A673 (cell line): Measurements from ENCODE around the gene YEATS2. TPM values are rescaled to one million over a fixed set of nuclear protein-coding genes. Genes with fewer than 3 reads are reported as not detected.

ENCODE experiments used
- BruUV-seq: library from RNA; stranded (reverse); fragments of 400-500 nt; replicated peaks from 2 replicates; lab custom pipeline; 2021; lab: Mats Ljungman, UMichigan
- CTCF ChIA-PET: fragments of 300-600 bp; sonication (Branson Sonifier 250); formaldehyde crosslinking; loops from one replicate; lab custom pipeline; 2022; ENCODE audit warnings: antibody characterized with exemption; lab: Charles Lee
- POLR2A ChIA-PET: fragments of 300-600 bp; sonication (Branson Sonifier 250); formaldehyde crosslinking; loops from one replicate; lab custom pipeline; 2022; ENCODE audit warnings: antibody characterized with exemption; ENCODE audit not compliant: low non-redundant PET; lab: Charles Lee
- DNase-seq: peaks from one replicate; pipeline ENCODE4 v3.0.0-alpha.2; 2015; ENCODE audit warnings: low spot score
- H3K27ac ChIP-seq: fragments of 200-600 bp; sonication (generic); 2 replicates; pipeline ENCODE4 v1.5.1; 2016; ENCODE audit warnings: mixed run types, low read depth, mild to moderate bottlenecking, mixed read lengths, antibody characterized with exemption, low read length; ENCODE audit not compliant: poor library complexity, severe bottlenecking
- H3K27me3 ChIP-seq: fragments of 200-600 bp; sonication (generic); replicated peaks from 2 replicates; pipeline ENCODE4 v1.6.1; 2017; ENCODE audit warnings: mixed run types, low read depth, mild to moderate bottlenecking, mixed read lengths, antibody characterized with exemption, low read length; ENCODE audit not compliant: insufficient read depth, poor library complexity
- H3K36me3 ChIP-seq: fragments of 200-600 bp; sonication (generic); 2 replicates; pipeline ENCODE4 v1.6.1; 2016; ENCODE audit warnings: mixed run types, mild to moderate bottlenecking, mixed read lengths, antibody characterized with exemption, low read length; ENCODE audit not compliant: insufficient read depth, poor library complexity, severe bottlenecking
- H3K4me1 ChIP-seq: fragments of 200-600 bp; sonication (generic); 2 replicates; pipeline ENCODE4 v1.6.1; 2017; ENCODE audit warnings: mixed run types, mild to moderate bottlenecking, mixed read lengths, antibody characterized with exemption, low read length; ENCODE audit not compliant: insufficient read depth, poor library complexity, severe bottlenecking
- H3K4me3 ChIP-seq: fragments of 200-600 bp; sonication (generic); 2 replicates; pipeline ENCODE4 v1.5.1; 2016; ENCODE audit warnings: low read depth, mixed run types, mild to moderate bottlenecking, mixed read lengths, low read length; ENCODE audit not compliant: poor library complexity, severe bottlenecking
- H3K9me3 ChIP-seq: fragments of 200-600 bp; sonication (generic); 2 replicates; pipeline ENCODE4 v1.6.1; 2016; ENCODE audit warnings: mixed run types, low read depth, mild to moderate bottlenecking, mixed read lengths, antibody characterized with exemption, low read length; ENCODE audit not compliant: poor library complexity, severe bottlenecking
- CTCF ChIP-seq: fragments of 300-800, 200-600 bp; sonication (generic); conservative IDR thresholded peaks from 2 replicates; pipeline ENCODE4 v1.5.1; 2017; ENCODE audit warnings: low read depth, mild to moderate bottlenecking, antibody characterized with exemption, low read length, moderate library complexity, mixed read lengths
- EZH2 ChIP-seq: fragments of 200-600 bp; sonication (generic); IDR thresholded peaks from 2 replicates; pipeline ENCODE4 v1.6.1; 2017; ENCODE audit warnings: borderline replicate concordance, low read depth, mild to moderate bottlenecking, mixed read lengths, antibody characterized with exemption, low read length; ENCODE audit not compliant: poor library complexity, severe bottlenecking
- intact Hi-C: fragments of 100-400 bp; cut with micrococcal nuclease; formaldehyde crosslinking; loops from one replicate; pipeline ENCODE4 v1.10.0; 2022; ENCODE audit not compliant: unreplicated experiment
- total RNA-seq: library from RNA; stranded (reverse); gene quantifications from 2 replicates; pipeline ENCODE4 v1.2.3, GENCODE V29; 2021

Gene YEATS2
- total RNA-seq, 1 experiment from 2014 or later = 40.7 TPM

DNA sequence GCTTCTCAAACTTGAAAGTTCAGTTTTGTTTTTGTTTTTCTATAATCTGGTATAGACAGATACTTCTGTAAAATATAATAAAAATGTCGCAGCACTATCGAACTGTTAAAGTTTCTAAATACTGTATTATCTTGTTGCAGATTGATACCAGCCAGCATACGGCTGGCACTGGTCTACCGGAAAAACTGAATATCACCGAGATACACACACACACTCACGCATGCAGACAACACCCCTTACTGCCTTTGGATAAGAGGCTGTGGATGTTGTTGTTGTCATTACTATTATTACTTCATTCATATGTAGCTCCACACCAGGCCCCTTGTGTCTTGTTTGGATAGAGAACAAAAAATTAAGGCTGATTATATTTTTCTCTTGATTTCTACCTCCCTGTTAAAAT lies 95.4 kb downstream of the YEATS2 start:
- CTCF ChIA-PET = no interaction called here
- intact Hi-C loops = no loop called here
- TF ChIP-seq EZH2 = no peak
- no peak for TF ChIP-seq CTCF
- Histone ChIP-seq H3K4me3 (no peak overlapping the region), H3K9me3 (no peaks in the 10 kb centered on the region), H3K4me1 (no peaks in the 10 kb centered on the region), H3K36me3 (peaks cover 49% of the 10 kb centered on the region), H3K27me3 (no peaks in the 10 kb centered on the region), H3K27ac (no peak overlapping the region)
- POLR2A ChIA-PET = no interaction called here
- BruUV-seq = no TSS peak
- no peak for DNase-seq

GRCh38 chr3:183794452-183794851 lies 96.9 kb downstream of the YEATS2 start:
- Histone ChIP-seq H3K9me3 (no peaks in the 10 kb centered on the region), H3K4me3 (no peak overlapping the region), H3K27me3 (no peaks in the 10 kb centered on the region), H3K27ac (no peak overlapping the region), H3K36me3 (peaks cover 51% of the 10 kb centered on the region), H3K4me1 (no peaks in the 10 kb centered on the region)
- DNase-seq = no peak
- intact Hi-C loops = no loop called here
- ChIA-PET CTCF (no interaction called here), POLR2A (no interaction called here)
- TF ChIP-seq EZH2 (no peak), CTCF (no peak)
- no TSS peak for BruUV-seq

- Histone ChIP-seq H3K4me3 (no peak overlapping the region), H3K4me1 (no peaks in the 10 kb centered on the region), H3K27me3 (no peaks in the 10 kb centered on the region), H3K27ac (no peak overlapping the region), H3K36me3 (peaks cover 51% of the 10 kb centered on the region), H3K9me3 (no peaks in the 10 kb centered on the region)
- CTCF ChIA-PET = no interaction called here
- DNase-seq = no peak
- intact Hi-C loops = no loop called here
- POLR2A ChIA-PET = no interaction called here
- TF ChIP-seq EZH2 = no peak
- TF ChIP-seq CTCF = no peak
- no TSS peak for BruUV-seq
Observed at GRCh38 chr3:183796372-183796771, 98.8 kb downstream of the YEATS2 start.
